ENCODE measurements around the gene LRP10. TPM values are rescaled to one million over a fixed set of nuclear protein-coding genes. Genes with fewer than 3 reads are reported as not detected.
A peak's percentile ranks its signal among the peaks of the same experiment; 100 is the strongest.

LRP10 gene
- total RNA-seq, 2 donors from 2014 or later, result 54.2 to 144 TPM

GRCh38 chr14:22829661-22830442 lies 41.7 kb upstream of the LRP10 start, which contains the start of gene MRPL52:
Gene MRPL52 (plus strand): TSS chr14:22829887. CDS start chr14:22829913, 26 bp downstream.
- Histone ChIP-seq H3K27me3 (no peaks in the 10 kb centered on the region), H3K4me1 (peaks cover 0 to 9% of the 10 kb centered on the region in 2 donors), H3K36me3 (peaks cover 7% of the 10 kb centered on the region), H3K27ac (peak within 1 kb of the TSS; percentile 75 to 78), H3K9me3 (no peaks in the 10 kb centered on the region), H3K4me3 (peak within 1 kb of the TSS; percentile 74 to 84)
- DNase-seq (ENCODE audit: low spot score), result peak; percentile 89
- peak in 1 of 2 donors; percentile 33 for TF ChIP-seq CTCF (IDR thresholded peaks at IDR 0.05)

GRCh38 chr14:22830443-22831010 lies 41.0 kb upstream of the LRP10 start:
- Histone ChIP-seq H3K9me3 (no peaks in the 10 kb centered on the region), H3K27ac (peak overlapping the region in 1 of 2 donors; percentile 78), H3K27me3 (no peaks in the 10 kb centered on the region), H3K36me3 (peaks cover 7% of the 10 kb centered on the region), H3K4me1 (peaks cover 0 to 9% of the 10 kb centered on the region in 2 donors), H3K4me3 (peak overlapping the region; percentile 74 to 84)
- TF ChIP-seq CTCF (IDR thresholded peaks at IDR 0.05), result no peak
- DNase-seq (ENCODE audit: low spot score), result no peak

GRCh38 chr14:22835505-22835904 lies 36.0 kb upstream of the LRP10 start:
- H3K36me3 ChIP-seq, result peaks cover 7% of the 10 kb centered on the region
- no peak for TF ChIP-seq CTCF (IDR thresholded peaks at IDR 0.05)
- H3K4me3 ChIP-seq, result no peak overlapping the region
- DNase-seq (ENCODE audit: low spot score), result no peak
- H3K27ac ChIP-seq, result peak overlapping the region in 1 of 2 donors; percentile 85
- peaks cover 0 to 25% of the 10 kb centered on the region in 2 donors for H3K4me1 ChIP-seq
- no peaks in the 10 kb centered on the region for H3K9me3 ChIP-seq
- H3K27me3 ChIP-seq, result no peaks in the 10 kb centered on the region

GRCh38 chr14:22836301-22837113 lies 35.0 kb upstream of the LRP10 start, which contains the start of gene MMP14:
Gene MMP14 (plus strand): TSS chr14:22836585. CDS start chr14:22836818, 233 bp downstream.
- Histone ChIP-seq H3K4me1 (peaks cover 0 to 22% of the 10 kb centered on the region in 2 donors), H3K27ac (peak within 1 kb of the TSS; percentile 85 to 91), H3K4me3 (peak within 1 kb of the TSS; percentile 83 to 89), H3K36me3 (peaks cover 11% of the 10 kb centered on the region), H3K9me3 (no peaks in the 10 kb centered on the region), H3K27me3 (no peaks in the 10 kb centered on the region)
- peak; percentile 88 for DNase-seq (ENCODE audit: low spot score)
- peak in 1 of 2 donors; percentile 60 for TF ChIP-seq CTCF (IDR thresholded peaks at IDR 0.05)

- peak overlapping the region; percentile 83 to 89 for H3K4me3 ChIP-seq
- no peak for DNase-seq (ENCODE audit: low spot score)
Observed at GRCh38 chr14:22837114-22837749, 34.3 kb upstream of the LRP10 start.

More at GRCh38 chr14:22837114-22837749, 34.3 kb upstream of the LRP10 start:
- H3K4me1 ChIP-seq, result peaks cover 0 to 22% of the 10 kb centered on the region in 2 donors
- peaks cover 19% of the 10 kb centered on the region for H3K36me3 ChIP-seq
- TF ChIP-seq CTCF (IDR thresholded peaks at IDR 0.05), result no peak
- peak overlapping the region; percentile 85 to 91 for H3K27ac ChIP-seq
- H3K27me3 ChIP-seq, result no peaks in the 10 kb centered on the region
- no peaks in the 10 kb centered on the region for H3K9me3 ChIP-seq

Data from right atrium auricular region (tissue), 2 donors.